ENCODE measurements around the gene HOXB5. TPM values are rescaled to one million over a fixed set of nuclear protein-coding genes. Genes with fewer than 3 reads are reported as not detected.

The HOXB5 gene
- total and polyA plus RNA-seq, 12 donors: 0.12 to 10.5 (median 3.6) TPM

DNA sequence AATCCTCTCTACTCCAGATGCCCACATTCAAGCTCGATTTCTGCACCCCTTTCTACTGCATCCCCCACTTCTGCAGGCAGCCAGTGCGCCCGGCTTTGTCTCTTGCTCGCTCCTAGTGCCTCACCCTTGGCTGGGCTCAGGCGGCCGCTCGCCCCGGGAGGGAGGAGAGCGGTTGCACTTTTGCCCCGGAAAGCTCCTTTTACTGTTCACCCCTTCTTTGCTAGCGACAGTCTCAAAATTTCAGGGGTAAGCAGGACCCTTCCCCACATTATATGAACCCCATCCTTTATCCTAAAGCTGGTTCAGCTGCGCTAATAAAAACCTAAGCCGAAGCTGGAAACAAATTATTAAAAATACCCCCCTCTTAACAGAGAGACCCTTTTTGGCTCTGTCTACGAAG, 1.0 kb downstream of the HOXB5 start:
- H3K4me1 ChIP-seq (replicated peaks in 1 of 2): peaks cover 0 to 29% of the 10 kb centered on the region in 2 donors
- no peak for DNase-seq
- H3K27me3 ChIP-seq: no peaks in the 10 kb centered on the region
- H3K36me3 ChIP-seq (replicated peaks in 1 of 2): peaks cover 0 to 13% of the 10 kb centered on the region in 2 donors
- 38 to 54% (median 48%) methylated on average over 14 of the region's 14 CpGs for WGBS, 4 donors
- H3K9me3 ChIP-seq (replicated peaks in 1 of 3): no peaks in the 10 kb centered on the region
- TF ChIP-seq, protein P1, sequence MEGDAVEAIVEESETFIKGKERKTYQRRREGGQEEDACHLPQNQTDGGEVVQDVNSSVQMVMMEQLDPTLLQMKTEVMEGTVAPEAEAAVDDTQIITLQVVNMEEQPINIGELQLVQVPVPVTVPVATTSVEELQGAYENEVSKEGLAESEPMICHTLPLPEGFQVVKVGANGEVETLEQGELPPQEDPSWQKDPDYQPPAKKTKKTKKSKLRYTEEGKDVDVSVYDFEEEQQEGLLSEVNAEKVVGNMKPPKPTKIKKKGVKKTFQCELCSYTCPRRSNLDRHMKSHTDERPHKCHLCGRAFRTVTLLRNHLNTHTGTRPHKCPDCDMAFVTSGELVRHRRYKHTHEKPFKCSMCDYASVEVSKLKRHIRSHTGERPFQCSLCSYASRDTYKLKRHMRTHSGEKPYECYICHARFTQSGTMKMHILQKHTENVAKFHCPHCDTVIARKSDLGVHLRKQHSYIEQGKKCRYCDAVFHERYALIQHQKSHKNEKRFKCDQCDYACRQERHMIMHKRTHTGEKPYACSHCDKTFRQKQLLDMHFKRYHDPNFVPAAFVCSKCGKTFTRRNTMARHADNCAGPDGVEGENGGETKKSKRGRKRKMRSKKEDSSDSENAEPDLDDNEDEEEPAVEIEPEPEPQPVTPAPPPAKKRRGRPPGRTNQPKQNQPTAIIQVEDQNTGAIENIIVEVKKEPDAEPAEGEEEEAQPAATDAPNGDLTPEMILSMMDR (IDR thresholded peaks at IDR 0.05): no peak
- TF ChIP-seq POLR2A (IDR thresholded peaks at IDR 0.05): no peak
- peak overlapping the region in 2 of 5 donors; percentile 53 to 79 for H3K27ac ChIP-seq
- intact Hi-C loops (cut with DNase I): loop anchor here in 1 of 2 donors (10.0 kb wide), 1 partner anchor 248 kb away; no protein-coding TSS in a partner anchor
- peak overlapping the region in 1 of 4 donors; percentile 54 for H3K4me3 ChIP-seq

DNA sequence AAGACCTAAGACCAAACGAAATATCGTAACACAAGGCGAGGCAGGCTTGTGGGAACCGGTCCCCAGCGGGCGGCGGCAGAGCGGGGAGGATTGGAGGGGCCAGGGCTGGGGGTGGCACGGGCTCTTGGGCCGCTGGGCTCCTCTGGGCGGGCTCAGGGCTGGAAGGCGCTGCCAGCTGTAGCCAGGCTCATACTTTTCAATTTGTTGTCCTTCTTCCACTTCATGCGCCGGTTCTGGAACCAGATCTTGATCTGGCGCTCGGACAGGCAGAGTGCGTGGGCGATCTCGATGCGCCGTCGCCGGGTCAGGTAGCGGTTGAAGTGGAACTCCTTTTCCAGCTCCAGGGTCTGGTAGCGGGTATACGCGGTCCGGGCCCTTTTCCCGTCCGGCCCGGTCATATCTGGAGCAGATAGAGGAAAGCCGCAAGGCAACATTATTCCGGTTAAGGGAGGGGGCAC, 1.5 kb downstream of the HOXB5 start:
- Histone ChIP-seq H3K9me3 (replicated peaks in 1 of 3) (no peaks in the 10 kb centered on the region), H3K27ac (peak overlapping the region in 2 of 5 donors; percentile 53 to 79), H3K4me3 (peak overlapping the region in 1 of 4 donors; percentile 54), H3K36me3 (replicated peaks in 1 of 2) (peaks cover 0 to 13% of the 10 kb centered on the region in 2 donors), H3K27me3 (no peaks in the 10 kb centered on the region), H3K4me1 (replicated peaks in 1 of 2) (peaks cover 0 to 30% of the 10 kb centered on the region in 2 donors)
- 57 to 70% (median 63%) methylated on average over 29 to 33 of the region's 33 CpGs for WGBS, 4 donors
- DNase-seq: no peak
- no peak for TF ChIP-seq POLR2A (IDR thresholded peaks at IDR 0.05)
- TF ChIP-seq, protein P1 (IDR thresholded peaks at IDR 0.05): no peak
- intact Hi-C loops (cut with DNase I): loop anchor here in 1 of 2 donors (10.0 kb wide), 1 partner anchor 247 kb away; no protein-coding TSS in a partner anchor

DNA sequence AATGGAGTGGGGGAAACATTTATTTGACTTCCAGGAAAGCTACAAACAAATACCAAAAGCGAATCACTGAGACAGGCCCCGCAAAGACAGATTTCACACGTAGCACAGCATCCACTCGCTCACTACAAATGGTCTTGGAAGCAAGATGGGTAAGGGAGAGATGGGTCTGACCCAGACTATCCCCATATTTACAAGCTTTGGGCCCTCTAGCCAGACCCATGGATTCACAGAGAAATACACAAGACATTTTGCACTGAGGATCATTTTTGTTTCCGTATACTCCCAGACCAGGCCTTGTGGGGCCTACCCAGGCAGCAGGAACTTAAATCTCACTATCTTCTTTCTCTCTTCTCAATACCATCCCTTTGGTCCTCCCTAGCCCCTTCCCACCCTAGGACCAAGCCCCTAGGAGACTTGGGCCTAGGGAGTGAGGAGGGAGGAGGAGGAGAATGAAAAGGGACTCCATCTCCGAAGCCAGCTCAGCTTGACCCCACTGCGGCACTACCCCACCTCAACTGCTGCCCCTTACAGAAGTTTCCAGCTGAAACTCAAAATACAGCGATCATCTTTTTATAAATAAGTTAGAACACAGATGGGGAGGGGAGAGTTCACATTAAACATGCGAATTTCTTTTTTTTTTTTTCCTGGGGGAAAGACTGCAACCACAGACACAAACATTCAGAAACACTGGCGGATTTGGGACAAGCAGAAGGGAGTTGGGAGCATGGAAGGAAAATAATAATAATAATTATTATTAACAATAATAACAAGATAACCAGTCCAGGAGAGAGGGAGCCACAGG, 2.1 kb downstream of the HOXB5 start:
- H3K27ac ChIP-seq: peak overlapping the region in 1 of 5 donors; percentile 79
- no peak for TF ChIP-seq POLR2A (IDR thresholded peaks at IDR 0.05)
- TF ChIP-seq, protein P1 (IDR thresholded peaks at IDR 0.05): no peak
- intact Hi-C loops (cut with DNase I): loop anchor here in 1 of 2 donors (10.0 kb wide), 1 partner anchor 247 kb away; no protein-coding TSS in a partner anchor
- no peak for DNase-seq
- H3K9me3 ChIP-seq (replicated peaks in 1 of 3): no peaks in the 10 kb centered on the region
- H3K36me3 ChIP-seq (replicated peaks in 1 of 2): peaks cover 0 to 13% of the 10 kb centered on the region in 2 donors
- H3K4me3 ChIP-seq: peak overlapping the region in 1 of 4 donors; percentile 54
- H3K27me3 ChIP-seq: no peaks in the 10 kb centered on the region
- peaks cover 0 to 35% of the 10 kb centered on the region in 2 donors for H3K4me1 ChIP-seq (replicated peaks in 1 of 2)
- WGBS, 4 donors: 78 to 93% (median 84%) methylated on average over 10 of the region's 10 CpGs

DNA sequence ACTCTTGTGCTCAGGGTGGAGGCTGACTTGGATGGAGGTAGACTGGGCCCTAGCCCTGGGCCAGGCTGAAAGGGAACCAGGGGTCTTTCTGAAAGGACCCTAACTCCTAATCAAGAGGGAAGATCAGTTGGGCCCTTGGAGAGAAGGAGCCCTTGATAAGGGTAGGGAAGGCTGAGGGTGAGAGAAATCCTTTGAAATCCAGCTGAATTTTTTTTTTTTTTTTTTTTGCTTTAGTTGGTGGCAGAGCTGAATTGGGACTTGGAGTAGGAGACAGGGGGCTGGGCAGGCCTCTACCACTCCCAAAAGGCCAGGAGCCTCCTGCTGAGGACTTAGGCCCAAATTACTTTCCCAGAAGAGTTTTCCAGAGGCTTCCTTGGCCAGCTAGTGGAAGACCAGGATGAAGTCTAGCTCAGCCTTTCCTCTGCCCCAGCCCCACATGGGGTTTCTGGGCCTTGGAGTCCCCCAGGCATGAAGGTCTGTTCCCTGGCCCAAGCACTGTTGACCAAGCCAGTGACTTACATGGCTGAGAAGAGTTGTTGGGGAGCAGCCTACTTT, 2.9 kb downstream of the HOXB5 start:
- DNase-seq: no peak
- intact Hi-C loops (cut with DNase I): loop anchor here in 1 of 2 donors (10.0 kb wide), 1 partner anchor 246 kb away; no protein-coding TSS in a partner anchor
- no peak overlapping the region for H3K4me3 ChIP-seq
- peak overlapping the region in 2 of 5 donors; percentile 37 to 52 for H3K27ac ChIP-seq
- TF ChIP-seq, protein P1 (IDR thresholded peaks at IDR 0.05): no peak
- TF ChIP-seq POLR2A (IDR thresholded peaks at IDR 0.05): no peak
- no peaks in the 10 kb centered on the region for H3K27me3 ChIP-seq
- peaks cover 0 to 7% of the 10 kb centered on the region in 2 donors for H3K36me3 ChIP-seq (replicated peaks in 1 of 2)
- H3K9me3 ChIP-seq (replicated peaks in 1 of 3): no peaks in the 10 kb centered on the region
- H3K4me1 ChIP-seq (replicated peaks in 1 of 2): peaks cover 0 to 40% of the 10 kb centered on the region in 2 donors
